ENCODE measurements around the gene TSHZ3. TPM values are rescaled to one million over a fixed set of nuclear protein-coding genes. Genes with fewer than 3 reads are reported as not detected.

The TSHZ3 gene
- total and polyA plus RNA-seq, 9 of the 15 experiments (the other 6 are each of a cell fraction or from before 2014, with no cell fraction given) = 0.03 to 0.13 (median 0.05) TPM; not detected in 5

GRCh38 chr19:31334101-31334848, 15.0 kb downstream of the TSHZ3 start (continued):
- TF ChIP-seq ELF1 (tag; IDR thresholded peaks at IDR 0.05) (no peak), ZBTB8A (IDR thresholded peaks at IDR 0.05; ENCODE audit: partially characterized antibody) (no peak), TAF1 (IDR thresholded peaks at IDR 0.05; ENCODE audit: control insufficient read depth, extremely low read depth, insufficient read depth, low read length, severe bottlenecking) (no peak), ZFX (CRISPR knock-in tag; IDR thresholded peaks at IDR 0.05) (no peak), KDM4B (IDR thresholded peaks at IDR 0.05; ENCODE audit: borderline replicate concordance in 2 of 2, low read depth in 1 of 2) (no peak), PHF20 (IDR thresholded peaks at IDR 0.05; ENCODE audit: partially characterized antibody) (no peak), NFIX (CRISPR knock-in tag; IDR thresholded peaks at IDR 0.05; ENCODE audit: low read depth) (no peak), ZFP1 (CRISPR knock-in tag; IDR thresholded peaks at IDR 0.05) (no peak), ZNF764 (CRISPR knock-in tag; IDR thresholded peaks at IDR 0.05; ENCODE audit: low read depth) (no peak)

- Histone ChIP-seq H3K9me1 (ENCODE audit: control insufficient read depth, insufficient read depth, low read length) (peaks cover 3% of the 10 kb centered on the region), H3K27me3 (ENCODE audit: control insufficient read depth in 2 of 2, insufficient read depth in 2 of 2, low read length in 2 of 2) (peaks cover 14 to 41% of the 10 kb centered on the region in 2 experiments; a peak in 4 of 5 replicates), H2AFZ (ENCODE audit: low read depth, low read length) (no peak overlapping the region), H4K20me1 (replicated peaks; ENCODE audit: control insufficient read depth, insufficient read depth, low read length) (peaks cover 3% of the 10 kb centered on the region; the same call in 1 of the 2 replicates), H3K4me2 (ENCODE audit: insufficient read depth, low read length) (no peak overlapping the region), H3K36me3 (ENCODE audit: control insufficient read depth, insufficient read depth, low read length) (no peaks in the 10 kb centered on the region), H3K27ac (ENCODE audit: extremely low read depth, low read depth, low read length) (no peak overlapping the region), H3K4me1 (replicated peaks in 1 of 2; ENCODE audit: control insufficient read depth in 2 of 2, insufficient read depth in 2 of 2, low read length in 2 of 2) (no peaks in the 10 kb centered on the region; a peak in 1 of 5 replicates), H3K9ac (ENCODE audit: insufficient read depth in 1 of 2, low read depth in 2 of 2, low read length in 2 of 2) (no peak overlapping the region), H3K9me3 (replicated peaks; ENCODE audit: control insufficient read depth, insufficient read depth, low read depth, low read length) (no peaks in the 10 kb centered on the region), H3K4me3 (no peak overlapping the region), H3K79me2 (ENCODE audit: control insufficient read depth, insufficient read depth, low read length) (no peaks in the 10 kb centered on the region)
- intact Hi-C loops (cut with micrococcal nuclease) (no loop called here), in situ Hi-C loops (cut with MboI) (no loop called here)
- no peak for DNase-seq (ENCODE audit: extremely low read depth in 1 of 4, low spot score in 3 of 4)
- CTCF ChIA-PET (ENCODE audit: low intra/inter-chr PET ratio) = no interaction called here
- no peak for FAIRE-seq
- no TSS peak for BruUV-seq (replicated peaks)
- POLR2A ChIA-PET = no interaction called here
- ATAC-seq = no peak
- WGBS (ENCODE audit: insufficient coverage, low coverage, missing lambda C conversion rate) = 0% methylated on average over 8 of the region's 8 CpGs
- TF ChIP-seq GATA2 (CRISPR knock-in tag; IDR thresholded peaks at IDR 0.05) (no peak), SFPQ (IDR thresholded peaks at IDR 0.05; ENCODE audit: low read depth, low read length) (no peak), NCOA6 (IDR thresholded peaks at IDR 0.05) (no peak), CREB5 (CRISPR knock-in tag; IDR thresholded peaks at IDR 0.05) (no peak), MCM7 (IDR thresholded peaks at IDR 0.05) (no peak)
Measured at GRCh38 chr19:31332096-31332495, 17.1 kb downstream of the TSHZ3 start.

Data from K562 (cell line).